OCI-LY7 (cell line): Measurements from ENCODE around the gene SCARB1.

Source experiments
- EZH2phosphoT487 ChIP-seq: fragments of 200-600 bp; sonication (generic); IDR thresholded peaks from 2 replicates; pipeline ENCODE4 v1.6.1; 2018; ENCODE audit warnings: low read depth, borderline replicate concordance, mild to moderate bottlenecking, mixed run types, antibody characterized with exemption, low read length, moderate library complexity, mixed read lengths
- TF ChIP-seq, protein P1 (sequence below): fragments of 200-600 bp; sonication (generic); conservative IDR thresholded peaks from 2 replicates; pipeline ENCODE4 v1.5.1; 2014; ENCODE audit warnings: mild to moderate bottlenecking, antibody characterized with exemption, low read length, moderate library complexity, mixed read lengths

DNA sequence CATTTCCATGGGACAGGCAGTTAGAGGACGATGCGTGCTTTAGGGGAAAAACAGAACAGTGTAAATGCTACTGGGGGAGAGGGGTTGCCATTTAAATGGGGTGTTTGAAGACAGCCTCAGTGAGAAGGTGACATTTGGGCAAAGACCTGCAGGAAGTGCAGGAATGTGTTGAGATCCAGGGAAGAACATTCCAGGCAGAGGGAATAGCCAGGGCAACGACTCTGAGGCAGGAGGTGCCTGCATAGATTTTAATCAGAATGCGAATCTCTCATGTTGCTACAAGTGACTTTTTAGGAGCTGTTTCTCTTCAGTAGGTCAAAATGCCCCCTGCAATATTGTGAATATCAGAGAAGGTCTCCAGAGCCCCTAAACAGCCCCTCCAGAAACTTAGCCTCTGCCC lies 7.6 kb upstream of the SCARB1 start:
- TF ChIP-seq, protein P1, sequence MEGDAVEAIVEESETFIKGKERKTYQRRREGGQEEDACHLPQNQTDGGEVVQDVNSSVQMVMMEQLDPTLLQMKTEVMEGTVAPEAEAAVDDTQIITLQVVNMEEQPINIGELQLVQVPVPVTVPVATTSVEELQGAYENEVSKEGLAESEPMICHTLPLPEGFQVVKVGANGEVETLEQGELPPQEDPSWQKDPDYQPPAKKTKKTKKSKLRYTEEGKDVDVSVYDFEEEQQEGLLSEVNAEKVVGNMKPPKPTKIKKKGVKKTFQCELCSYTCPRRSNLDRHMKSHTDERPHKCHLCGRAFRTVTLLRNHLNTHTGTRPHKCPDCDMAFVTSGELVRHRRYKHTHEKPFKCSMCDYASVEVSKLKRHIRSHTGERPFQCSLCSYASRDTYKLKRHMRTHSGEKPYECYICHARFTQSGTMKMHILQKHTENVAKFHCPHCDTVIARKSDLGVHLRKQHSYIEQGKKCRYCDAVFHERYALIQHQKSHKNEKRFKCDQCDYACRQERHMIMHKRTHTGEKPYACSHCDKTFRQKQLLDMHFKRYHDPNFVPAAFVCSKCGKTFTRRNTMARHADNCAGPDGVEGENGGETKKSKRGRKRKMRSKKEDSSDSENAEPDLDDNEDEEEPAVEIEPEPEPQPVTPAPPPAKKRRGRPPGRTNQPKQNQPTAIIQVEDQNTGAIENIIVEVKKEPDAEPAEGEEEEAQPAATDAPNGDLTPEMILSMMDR = no peak
- TF ChIP-seq EZH2phosphoT487 = no peak
